Nasal cavity respiratory epithelium epithelial cell of viscerocranial mucosa (primary cell): ENCODE data around the gene HSBP1L1. TPM values are rescaled to one million over a fixed set of nuclear protein-coding genes. Genes with fewer than 3 reads are reported as not detected.

Experiments
- total RNA-seq: library from RNA; depleted of rRNA; stranded (reverse); fragments of >200 nt; gene quantifications from 2 replicates; pipeline ENCODE4 v1.2.3, GENCODE V29; 2014

Gene HSBP1L1
- total RNA-seq, result 19.7 and 24.9 TPM in 2 replicates

DNA sequence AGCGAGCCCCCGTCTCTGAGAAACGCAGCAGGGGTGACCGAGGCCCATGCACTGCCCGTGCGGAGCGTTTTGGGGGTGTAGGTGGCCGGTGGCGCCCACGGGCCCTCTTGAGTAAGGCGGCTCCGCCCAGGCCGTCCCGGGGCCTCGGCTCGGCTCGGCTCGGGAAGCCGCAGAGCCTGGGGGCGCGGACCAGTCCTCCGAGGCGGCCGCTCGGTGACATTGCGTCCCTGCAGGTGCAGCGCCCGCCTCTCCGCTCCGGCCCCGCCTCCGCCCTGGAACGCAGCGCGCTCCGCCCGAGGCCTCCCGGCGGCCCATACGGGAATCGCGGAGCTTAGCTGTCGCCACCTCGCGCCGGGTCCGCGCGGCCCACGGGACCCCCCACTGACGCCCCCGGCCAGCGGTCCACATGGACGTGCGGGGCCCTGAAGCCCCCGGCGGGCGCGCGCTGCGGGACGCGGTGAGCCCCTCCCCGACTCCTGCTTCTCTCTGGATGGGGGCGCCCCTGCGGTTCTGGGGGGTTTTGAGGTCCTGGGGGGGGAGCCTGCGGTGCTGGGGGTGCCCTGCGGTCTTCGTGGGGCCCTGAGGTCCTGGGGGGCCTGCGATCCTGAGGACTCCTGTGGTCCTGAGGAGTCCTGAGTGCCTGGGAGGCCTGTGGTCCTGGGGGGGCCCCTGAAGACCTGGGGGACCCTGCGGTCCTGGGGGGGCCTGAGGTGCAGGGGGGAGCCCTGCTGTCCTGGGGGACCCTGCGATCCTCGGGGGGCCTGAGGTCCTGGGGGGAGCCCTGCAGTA, at the start of gene HSBP1L1:
TSS of gene HSBP1L1 (plus strand) at position 314 of the 789 bp plus-strand sequence. CDS start at position 407, 93 bp downstream.

GRCh38 chr18:79951545-79952455, 12.6 kb upstream of the HSBP1L1 start, which contains the start of gene SLC66A2:
TSS of gene SLC66A2 (minus strand) at chr18:79951653. CDS start at chr18:79950926, 727 bp downstream.

DNA sequence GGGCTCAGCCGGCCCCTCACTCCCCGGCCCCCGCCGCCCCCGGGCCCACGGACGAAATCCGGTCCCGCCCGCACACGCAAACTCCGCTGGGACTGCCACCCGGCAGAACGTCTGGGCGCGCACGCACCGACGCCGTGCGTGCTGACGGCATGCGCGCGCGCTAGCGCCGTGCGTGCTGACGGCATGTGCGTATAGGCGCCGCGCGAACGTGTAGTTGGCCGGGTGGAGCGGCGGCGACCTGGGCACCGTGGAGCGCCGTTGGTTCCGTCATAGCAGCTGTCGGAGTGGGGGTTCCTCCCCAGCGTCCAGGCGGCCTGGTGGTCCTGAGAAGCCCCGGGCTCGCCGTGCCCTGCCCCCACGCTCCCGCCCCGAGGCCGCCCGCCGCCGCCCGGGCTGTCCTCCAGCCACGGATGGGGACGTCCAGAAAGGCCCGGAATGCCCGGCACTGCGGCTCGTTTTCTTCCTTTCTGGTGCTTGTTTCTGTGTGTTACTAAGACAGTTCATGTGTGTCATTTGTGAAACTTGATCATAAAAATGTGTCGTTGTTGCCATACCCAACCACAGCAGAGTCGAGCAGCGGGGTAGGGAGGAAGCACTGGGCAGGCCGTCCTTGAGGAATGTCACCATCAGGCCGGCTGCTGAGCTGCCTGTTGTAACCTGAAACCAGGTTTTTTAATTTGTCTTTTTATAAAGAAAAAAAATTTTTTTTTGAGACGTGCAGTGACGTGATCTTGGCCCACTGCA, 24.2 kb downstream of the HSBP1L1 start, which contains the start of gene TXNL4A:
TSS of gene TXNL4A (minus strand) at position 113 of the 744 bp plus-strand sequence. CDS start 171 bp downstream, outside the sequence.

Other genes starting within 250 kb of the HSBP1L1 start
- gene KCNG2, start 166.7 kb upstream of the HSBP1L1 start, total RNA-seq, result not detected in 2 replicates
- 42.0 and 45.9 TPM in 2 replicates for gene SLC66A2, start 13.0 kb upstream of the HSBP1L1 start, total RNA-seq
- 34.9 and 39.7 TPM in 2 replicates for gene TXNL4A, start 23.9 kb downstream of the HSBP1L1 start, total RNA-seq
- 23.3 and 40.3 TPM in 2 replicates for gene RBFA, start 69.8 kb downstream of the HSBP1L1 start, total RNA-seq
- 27.3 and 30.1 TPM in 2 replicates for gene ADNP2, start 144.6 kb downstream of the HSBP1L1 start, total RNA-seq